CD4-positive, alpha-beta T cell treated with Interleukin-6 for 4 hours (primary cell): ENCODE results near the gene TMBIM1.
A peak's percentile ranks its signal among the peaks of the same experiment; 100 is the strongest.

Experiments used
- DNase-seq: peaks from one replicate; pipeline ENCODE4 v3.0.0-alpha.2; 2020; ENCODE audit warnings: mixed read lengths

Gene TMBIM1

GRCh38 chr2:218271487-218271797, 20.9 kb downstream of the TMBIM1 start:
- DNase-seq: no peak

- DNase-seq: no peak
Measured at GRCh38 chr2:218270721-218271486, 21.4 kb downstream of the TMBIM1 start.

GRCh38 chr2:218269900-218270720, 22.2 kb downstream of the TMBIM1 start, which contains the start of the genes AAMP and PNKD:
TSS of gene AAMP (minus strand) at chr2:218270137. CDS start at chr2:218270086, 51 bp downstream.
TSS of gene PNKD (plus strand) at chr2:218270519. CDS start at chr2:218270536, 17 bp downstream.
- peak; percentile 100 for DNase-seq

- no peak for DNase-seq
Measured at GRCh38 chr2:218267259-218267658, 25.0 kb downstream of the TMBIM1 start.

- DNase-seq: no peak
Measured at GRCh38 chr2:218266316-218266979, 25.9 kb downstream of the TMBIM1 start.

- DNase-seq: no peak
Measured at GRCh38 chr2:218265626-218266025, 26.7 kb downstream of the TMBIM1 start.

- DNase-seq: no peak
Measured at GRCh38 chr2:218264773-218265561, 27.3 kb downstream of the TMBIM1 start.

- DNase-seq: no peak
Measured at GRCh38 chr2:218263817-218264641, 28.3 kb downstream of the TMBIM1 start.

- no peak for DNase-seq
Measured at GRCh38 chr2:218262631-218263586, 29.4 kb downstream of the TMBIM1 start.

GRCh38 chr2:218262237-218262600, 30.1 kb downstream of the TMBIM1 start:
- DNase-seq: no peak

GRCh38 chr2:218261423-218262236, 30.7 kb downstream of the TMBIM1 start:
- no peak for DNase-seq

GRCh38 chr2:218260742-218261422, 31.4 kb downstream of the TMBIM1 start, which contains the start of gene GPBAR1:
TSS of gene GPBAR1 (plus strand) at chr2:218261015. CDS start at chr2:218262725, 1,710 bp downstream.
- no peak for DNase-seq

- DNase-seq: no peak
Measured at GRCh38 chr2:218260166-218260565, 32.1 kb downstream of the TMBIM1 start.

GRCh38 chr2:218259099-218259961, 33.0 kb downstream of the TMBIM1 start:
- no peak for DNase-seq

GRCh38 chr2:218257390-218257981, 34.8 kb downstream of the TMBIM1 start:
- DNase-seq: peak; percentile 74

- no peak for DNase-seq
Measured at GRCh38 chr2:218256612-218257350, 35.5 kb downstream of the TMBIM1 start.

GRCh38 chr2:218255446-218255845, 36.9 kb downstream of the TMBIM1 start:
- DNase-seq: no peak
